HG03025 (cell line): ENCODE measurements around the gene B4GALT2.

ENCODE experiments used
- ATAC-seq: cut with Tn5 transposase; IDR thresholded peaks from one replicate; pipeline ENCODE4 v1.9.1; 2021; ENCODE audit warnings: mild to moderate bottlenecking, moderate library complexity; ENCODE audit not compliant: unreplicated experiment, low FRiP score

Gene B4GALT2

GRCh38 chr1:43946236-43947060 is 32.6 kb upstream of the B4GALT2 start, which contains the start of gene IPO13:
Gene IPO13 (plus strand): TSS chr1:43946950. CDS start chr1:43947601, 651 bp downstream.
- ATAC-seq: peak; percentile 92

- peak; percentile 19 for ATAC-seq
Observed at GRCh38 chr1:43947061-43947873, 31.7 kb upstream of the B4GALT2 start.

GRCh38 chr1:43947874-43948437 is 31.1 kb upstream of the B4GALT2 start:
- ATAC-seq: no peak

GRCh38 chr1:43949678-43950077 is 29.3 kb upstream of the B4GALT2 start:
- no peak for ATAC-seq

GRCh38 chr1:43951021-43951985 is 27.7 kb upstream of the B4GALT2 start:
- no peak for ATAC-seq

- no peak for ATAC-seq
Observed at GRCh38 chr1:43952731-43953346, 26.2 kb upstream of the B4GALT2 start.

- no peak for ATAC-seq
Observed at GRCh38 chr1:43953361-43953760, 25.6 kb upstream of the B4GALT2 start.

- ATAC-seq: no peak
Observed at GRCh38 chr1:43954036-43954435, 25.0 kb upstream of the B4GALT2 start.

GRCh38 chr1:43956234-43956633 is 22.8 kb upstream of the B4GALT2 start:
- no peak for ATAC-seq

- no peak for ATAC-seq
Observed at GRCh38 chr1:43957407-43958040, 21.5 kb upstream of the B4GALT2 start.

- ATAC-seq: no peak
Observed at GRCh38 chr1:43958351-43959255, 20.4 kb upstream of the B4GALT2 start.

GRCh38 chr1:43960798-43961197 is 18.2 kb upstream of the B4GALT2 start:
- no peak for ATAC-seq

GRCh38 chr1:43961692-43962091 is 17.3 kb upstream of the B4GALT2 start:
- no peak for ATAC-seq

- no peak for ATAC-seq
Observed at GRCh38 chr1:43962324-43962723, 16.7 kb upstream of the B4GALT2 start.

GRCh38 chr1:43963006-43963405 is 16.0 kb upstream of the B4GALT2 start:
- no peak for ATAC-seq

- ATAC-seq: no peak
Observed at GRCh38 chr1:43963890-43964289, 15.1 kb upstream of the B4GALT2 start.

GRCh38 chr1:43965316-43965715 is 13.7 kb upstream of the B4GALT2 start:
- no peak for ATAC-seq

- no peak for ATAC-seq
Observed at GRCh38 chr1:43968348-43968948, 10.6 kb upstream of the B4GALT2 start.
